GM23338 (cell line): Measurements from ENCODE around the gene MAP1B. TPM values are rescaled to one million over a fixed set of nuclear protein-coding genes. Genes with fewer than 3 reads are reported as not detected.

Experiments
- ATAC-seq: fragments of 200-7000 bp; cut with Tn5 transposase; 3 replicates; pipeline ENCODE4 v1.9.1; 2020
- DNase-seq: peaks from one replicate; pipeline ENCODE4 v3.0.0-alpha.2; 2015; ENCODE audit warnings: low spot score
- H2AFZ ChIP-seq: fragments of 200-600 bp; sonication (generic); 2 replicates; pipeline ENCODE4 v1.8.0; 2016; ENCODE audit warnings: antibody characterized with exemption, mild to moderate bottlenecking, moderate library complexity
- H3F3A ChIP-seq: fragments of 200-600 bp; sonication (generic); replicated peaks from 2 replicates; pipeline ENCODE4 v1.8.0; 2017; ENCODE audit warnings: antibody characterized with exemption, mixed run types, low read depth
- H3K27ac ChIP-seq: fragments of 200-600 bp; sonication (generic); 2 replicates; pipeline ENCODE4 v1.6.1; 2016; ENCODE audit warnings: low read depth
- H3K27me3 ChIP-seq: fragments of 200-600 bp; sonication (generic); 2 replicates; pipeline ENCODE4 v1.8.0; 2016; ENCODE audit warnings: mild to moderate bottlenecking, mixed run types, moderate library complexity; ENCODE audit not compliant: insufficient read depth
- H3K36me3 ChIP-seq: fragments of 200-600 bp; sonication (generic); 2 replicates; pipeline ENCODE4 v1.8.0; 2016; ENCODE audit warnings: mild to moderate bottlenecking; ENCODE audit not compliant: insufficient read depth
- H3K4me1 ChIP-seq: fragments of 200-600 bp; sonication (generic); 2 replicates; pipeline ENCODE4 v1.8.0; 2016; ENCODE audit warnings: mild to moderate bottlenecking, moderate library complexity; ENCODE audit not compliant: insufficient read depth
- H3K4me2 ChIP-seq: fragments of 200-600 bp; sonication (generic); 2 replicates; pipeline ENCODE4 v1.7.1; 2017; ENCODE audit warnings: mixed run types
- H3K4me3 ChIP-seq: fragments of 200-600 bp; sonication (generic); 2 replicates; pipeline ENCODE4 v1.6.1; 2016; ENCODE audit warnings: mixed run types
- H3K79me2 ChIP-seq: fragments of 200-600 bp; sonication (generic); replicated peaks from 2 replicates; pipeline ENCODE4 v1.8.0; 2017; ENCODE audit warnings: mild to moderate bottlenecking; ENCODE audit not compliant: insufficient read depth
- H3K9me2 ChIP-seq: fragments of 200-600 bp; sonication (generic); 2 replicates; pipeline ENCODE4 v1.8.0; 2017; ENCODE audit not compliant: insufficient read depth
- H4K20me1 ChIP-seq: fragments of 200-600 bp; sonication (generic); replicated peaks from 2 replicates; pipeline ENCODE4 v1.8.0; 2017; ENCODE audit warnings: mild to moderate bottlenecking; ENCODE audit not compliant: insufficient read depth
- H3K27ac Mint-ChIP-seq: 2 replicates; pipeline ENCODE4 v1.8.0; 2020; ENCODE audit warnings: inconsistent platforms, mild to moderate bottlenecking, moderate library complexity, mixed read lengths
- H3K27me3 Mint-ChIP-seq: 3 replicates; pipeline ENCODE4 v1.8.0; 2022; ENCODE audit warnings: low read depth, mild to moderate bottlenecking, moderate library complexity, mixed read lengths, inconsistent platforms; ENCODE audit not compliant: insufficient read depth, poor library complexity
- H3K36me3 Mint-ChIP-seq: 3 replicates; pipeline ENCODE4 v1.8.0; 2021; ENCODE audit warnings: low read depth, mild to moderate bottlenecking, inconsistent platforms, moderate library complexity, mixed read lengths
- H3K4me1 Mint-ChIP-seq: 3 replicates; pipeline ENCODE4 v1.8.0; 2020; ENCODE audit warnings: mild to moderate bottlenecking, inconsistent platforms, mixed read lengths
- H3K4me3 Mint-ChIP-seq: 3 replicates; pipeline ENCODE4 v1.8.0; 2021; ENCODE audit warnings: moderate library complexity, mild to moderate bottlenecking, inconsistent platforms, mixed read lengths
- H3K9me3 Mint-ChIP-seq: 3 replicates; pipeline ENCODE4 v1.8.0; 2020; ENCODE audit warnings: moderate library complexity, mild to moderate bottlenecking, inconsistent platforms, mixed read lengths
- CREB1 ChIP-seq: fragments of 250-450 bp; sonication (Bioruptor Pico); IDR thresholded peaks from 2 replicates; pipeline ENCODE4 v1.5.0; 2020; ENCODE audit warnings: low read depth, mild to moderate bottlenecking, moderate library complexity
- CTCF ChIP-seq, 2 experiments: fragments of 200-600 bp in 1 of 2; sonication (generic) in 1 of 2; conservative IDR thresholded peaks; 2 replicates each; pipeline versions ENCODE4 v1.5.1 to v1.6.1; 2016 to 2017; ENCODE audit warnings: antibody characterized with exemption in 2 of 2, low read depth in 2 of 2, mild to moderate bottlenecking in 2 of 2, moderate library complexity in 1 of 2
- ETS1 ChIP-seq: IDR thresholded peaks from 2 replicates; pipeline ENCODE4 v1.6.1; 2016; ENCODE audit warnings: antibody characterized with exemption
- JUNB ChIP-seq: IDR thresholded peaks from one replicate; pipeline ENCODE4 v1.6.1; 2016; ENCODE audit warnings: antibody characterized with exemption; ENCODE audit not compliant: unreplicated experiment
- NANOG ChIP-seq: IDR thresholded peaks from 2 replicates; pipeline ENCODE4 v1.6.1; 2016; ENCODE audit warnings: antibody characterized with exemption, borderline replicate concordance
- STAT1 ChIP-seq: IDR thresholded peaks from one replicate; pipeline ENCODE4 v1.6.1; 2016; ENCODE audit warnings: antibody characterized with exemption; ENCODE audit not compliant: unreplicated experiment
- ZNF114 ChIP-seq: fragments of 250-450 bp; sonication (Bioruptor Pico); IDR thresholded peaks from 2 replicates; pipeline ENCODE4 v1.5.0; 2020; ENCODE audit warnings: mild to moderate bottlenecking, moderate library complexity
- ZNF331 ChIP-seq: fragments of 250-450 bp; sonication (Bioruptor Pico); IDR thresholded peaks from 2 replicates; pipeline ENCODE4 v1.5.0; 2020; ENCODE audit warnings: low read depth, mild to moderate bottlenecking, moderate library complexity
- polyA plus RNA-seq: library from polyadenylated mRNA; unstranded; fragments of >200 nt; fragmentation: Nextera tagmentation; extraction: Ambion mirVana; gene quantifications from 2 replicates; pipeline ENCODE4 v1.2.1, GENCODE V29; 2016
- total RNA-seq: library from RNA; depleted of rRNA; stranded (reverse); fragments of >200 nt; shearing (Covaris generic); gene quantifications from 2 replicates; pipeline ENCODE4 v1.2.3, GENCODE V29; 2014

The MAP1B gene
- total and polyA plus RNA-seq, 2 experiments from 2014 or later: 148 to 263 TPM

GRCh38 chr5:72209147-72210115 is 102.2 kb downstream of the MAP1B start (continued):
- TF ChIP-seq CTCF (conservative IDR thresholded peaks at IDR 0.05; ENCODE audit: low read depth in 2 of 2) (no peak), ZNF331 (CRISPR knock-in tag) (no peak), JUNB (no peak), ETS1 (no peak), CREB1 (CRISPR knock-in tag) (no peak), ZNF114 (no peak)

GRCh38 chr5:72210888-72211678 is 103.8 kb downstream of the MAP1B start:
- peaks cover 13% of the 10 kb centered on the region for H3K36me3 Mint-ChIP-seq
- H3K36me3 ChIP-seq: peaks cover 4% of the 10 kb centered on the region
- no peak overlapping the region for H3K4me3 Mint-ChIP-seq
- no peaks in the 10 kb centered on the region; the same call in 2 of the 3 replicates for H3K9me3 Mint-ChIP-seq
- peaks cover 18% of the 10 kb centered on the region for H3K4me1 ChIP-seq
- no peak for TF ChIP-seq NANOG
- no peak for TF ChIP-seq CTCF (conservative IDR thresholded peaks at IDR 0.05; ENCODE audit: low read depth in 2 of 2)
- TF ChIP-seq ZNF331 (CRISPR knock-in tag): no peak
- TF ChIP-seq STAT1: no peak
- H3K4me2 ChIP-seq: no peak overlapping the region
- no peaks in the 10 kb centered on the region for H4K20me1 ChIP-seq
- peaks cover 3% of the 10 kb centered on the region for H3K27me3 Mint-ChIP-seq
- no peaks in the 10 kb centered on the region for H3K79me2 ChIP-seq
- no peak overlapping the region for H3K4me3 ChIP-seq
- H3K27me3 ChIP-seq: no peaks in the 10 kb centered on the region
- H3K4me1 Mint-ChIP-seq: peaks cover 44% of the 10 kb centered on the region
- H3K27ac Mint-ChIP-seq: no peak overlapping the region
- H2AFZ ChIP-seq: no peak overlapping the region
- no peaks in the 10 kb centered on the region for H3K9me2 ChIP-seq
- no peak for DNase-seq
- ATAC-seq: peak; percentile 12; the same call in 2 of the 3 replicates
- no peaks in the 10 kb centered on the region for H3F3A ChIP-seq
- H3K27ac ChIP-seq: no peak overlapping the region
